GM15510 (cell line): Measurements from ENCODE around the gene RTEL1.

Experiments used
- POLR2A ChIP-seq: IDR thresholded peaks from 3 replicates; pipeline ENCODE4 v1.6.1; 2011; ENCODE audit warnings: borderline replicate concordance; ENCODE audit not compliant: insufficient read length; ENCODE audit errors: extremely low read depth

Gene RTEL1

GRCh38 chr20:63625771-63626423, 32.2 kb upstream of the RTEL1 start:
- peak; percentile 55 for TF ChIP-seq POLR2A

GRCh38 chr20:63626424-63627128, 31.5 kb upstream of the RTEL1 start, which contains the start of gene GMEB2:
Gene GMEB2, minus strand, starts transcription at chr20:63627101. Its CDS starts 7,704 bp downstream, at chr20:63619397.
- TF ChIP-seq POLR2A = peak; percentile 61

- TF ChIP-seq POLR2A = peak; percentile 93
Observed at GRCh38 chr20:63627129-63627750, 30.9 kb upstream of the RTEL1 start.

GRCh38 chr20:63627751-63628245, 30.3 kb upstream of the RTEL1 start:
- no peak for TF ChIP-seq POLR2A

- TF ChIP-seq POLR2A = peak; percentile 30
Observed at GRCh38 chr20:63628246-63628975, 29.7 kb upstream of the RTEL1 start.

GRCh38 chr20:63633732-63634131, 24.4 kb upstream of the RTEL1 start:
- TF ChIP-seq POLR2A = no peak

GRCh38 chr20:63635431-63636141, 22.5 kb upstream of the RTEL1 start:
- no peak for TF ChIP-seq POLR2A

- TF ChIP-seq POLR2A = no peak
Observed at GRCh38 chr20:63636752-63637628, 21.1 kb upstream of the RTEL1 start.

- peak; percentile 60 for TF ChIP-seq POLR2A
Observed at GRCh38 chr20:63639093-63639975, 18.8 kb upstream of the RTEL1 start.

- no peak for TF ChIP-seq POLR2A
Observed at GRCh38 chr20:63640086-63640485, 18.0 kb upstream of the RTEL1 start.

- TF ChIP-seq POLR2A = no peak
Observed at GRCh38 chr20:63641146-63641791, 16.8 kb upstream of the RTEL1 start.

GRCh38 chr20:63641792-63642523, 16.2 kb upstream of the RTEL1 start:
- peak; percentile 12 for TF ChIP-seq POLR2A
